GM12873 (cell line): ENCODE data around the gene SLC5A6.
A peak's percentile ranks its signal among the peaks of the same experiment; 100 is the strongest.

ENCODE experiments used
- TF ChIP-seq, protein P1 (sequence below): IDR thresholded peaks from 2 replicates; pipeline ENCODE4 v1.5.1; 2012; ENCODE audit warnings: low read depth, mild to moderate bottlenecking, moderate library complexity, low read length, control low read depth; ENCODE audit not compliant: insufficient read depth; ENCODE audit errors: missing control alignments

Gene SLC5A6

DNA sequence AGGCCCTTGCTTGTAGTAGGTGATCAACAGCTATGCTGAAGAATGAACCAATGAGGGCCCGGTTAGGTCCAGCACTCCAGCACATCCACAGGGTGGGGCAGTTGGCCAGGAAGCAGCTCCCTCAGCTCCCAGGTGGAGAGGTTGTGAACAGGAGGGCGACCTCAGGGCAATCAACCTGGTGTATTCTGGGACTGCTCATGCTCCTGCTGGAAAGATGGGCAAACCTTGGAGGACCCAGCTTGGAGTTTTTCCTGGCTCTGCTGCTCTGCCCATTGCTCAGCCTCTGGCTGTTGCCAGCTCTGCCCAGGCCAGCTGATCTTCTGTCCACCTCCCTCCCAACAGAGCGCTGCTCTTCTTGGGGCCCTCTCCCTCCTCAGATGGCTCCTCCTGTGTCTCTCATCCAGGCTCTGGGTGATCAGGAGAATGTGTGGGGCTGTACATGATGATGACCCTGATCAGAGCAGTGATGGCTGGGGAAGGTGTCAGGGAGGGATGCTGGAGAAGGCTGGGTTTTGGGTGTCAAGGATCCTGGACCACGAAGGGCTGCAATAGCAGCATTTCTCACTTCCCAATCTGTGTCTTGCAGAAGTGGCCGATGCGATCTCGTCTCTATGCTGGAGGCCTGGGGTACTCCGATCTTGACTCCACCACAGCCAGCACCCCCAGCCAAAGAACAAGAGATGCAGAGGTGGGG, 59.8 kb downstream of the SLC5A6 start:
- TF ChIP-seq, protein P1, sequence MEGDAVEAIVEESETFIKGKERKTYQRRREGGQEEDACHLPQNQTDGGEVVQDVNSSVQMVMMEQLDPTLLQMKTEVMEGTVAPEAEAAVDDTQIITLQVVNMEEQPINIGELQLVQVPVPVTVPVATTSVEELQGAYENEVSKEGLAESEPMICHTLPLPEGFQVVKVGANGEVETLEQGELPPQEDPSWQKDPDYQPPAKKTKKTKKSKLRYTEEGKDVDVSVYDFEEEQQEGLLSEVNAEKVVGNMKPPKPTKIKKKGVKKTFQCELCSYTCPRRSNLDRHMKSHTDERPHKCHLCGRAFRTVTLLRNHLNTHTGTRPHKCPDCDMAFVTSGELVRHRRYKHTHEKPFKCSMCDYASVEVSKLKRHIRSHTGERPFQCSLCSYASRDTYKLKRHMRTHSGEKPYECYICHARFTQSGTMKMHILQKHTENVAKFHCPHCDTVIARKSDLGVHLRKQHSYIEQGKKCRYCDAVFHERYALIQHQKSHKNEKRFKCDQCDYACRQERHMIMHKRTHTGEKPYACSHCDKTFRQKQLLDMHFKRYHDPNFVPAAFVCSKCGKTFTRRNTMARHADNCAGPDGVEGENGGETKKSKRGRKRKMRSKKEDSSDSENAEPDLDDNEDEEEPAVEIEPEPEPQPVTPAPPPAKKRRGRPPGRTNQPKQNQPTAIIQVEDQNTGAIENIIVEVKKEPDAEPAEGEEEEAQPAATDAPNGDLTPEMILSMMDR = peak; percentile 3

DNA sequence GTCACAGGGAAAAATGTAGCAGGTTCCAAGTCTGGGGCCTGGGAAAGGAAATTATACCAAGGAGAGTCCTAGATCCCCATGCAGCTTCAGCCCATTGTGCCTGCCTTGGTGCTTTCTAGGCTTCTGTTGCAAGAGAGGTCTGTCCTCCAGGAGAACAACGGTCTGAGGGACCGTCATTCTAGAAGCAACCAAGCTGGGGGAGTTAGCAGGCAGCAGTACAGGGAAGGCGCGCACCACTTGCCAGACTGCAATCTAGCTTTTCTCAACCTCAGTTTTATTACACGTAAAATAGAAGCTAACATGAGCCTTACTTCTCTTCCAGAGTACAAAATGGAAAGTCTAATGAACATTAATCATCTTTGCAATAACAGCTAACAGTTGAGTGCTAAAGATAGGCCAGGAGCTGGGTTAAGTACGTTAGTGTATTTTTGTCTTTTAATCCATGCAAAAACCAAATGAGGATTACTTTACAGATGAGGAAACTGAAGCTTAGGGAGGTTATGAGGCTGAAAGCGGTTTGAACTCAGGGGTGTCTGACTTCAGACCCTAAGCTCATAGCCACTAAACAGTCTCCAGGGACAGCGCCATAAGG, 61.3 kb downstream of the SLC5A6 start:
- TF ChIP-seq, protein P1 = no peak
